Fibroblast of lung (primary cell): ENCODE data around the gene ABCA13. TPM values are rescaled to one million over a fixed set of nuclear protein-coding genes. Genes with fewer than 3 reads are reported as not detected.

Experiments used
- DNase-seq, 2 donors: peaks; one replicate each; pipeline versions ENCODE4 v3.0.0 to v3.0.0-alpha.2; 2010; ENCODE audit warnings: low read depth in 2 of 2
- H2AFZ ChIP-seq: 2 replicates; pipeline ENCODE4 v1.5.1; 2012; ENCODE audit warnings: low read length, control low read depth, inconsistent platforms
- H3K27ac ChIP-seq: 2 replicates; pipeline ENCODE4 v1.5.1; 2011; ENCODE audit warnings: low read length, control low read depth; ENCODE audit not compliant: insufficient read depth
- H3K27me3 ChIP-seq: 2 replicates; pipeline ENCODE4 v1.5.1; 2011; ENCODE audit warnings: mild to moderate bottlenecking, low read length; ENCODE audit not compliant: control insufficient read depth, insufficient read depth
- H3K36me3 ChIP-seq: 2 replicates; pipeline ENCODE4 v1.5.1; 2011; ENCODE audit warnings: low read length; ENCODE audit not compliant: control insufficient read depth, insufficient read depth
- H3K4me1 ChIP-seq: 2 replicates; pipeline ENCODE4 v1.5.1; 2011; ENCODE audit warnings: low read length; ENCODE audit not compliant: control insufficient read depth, insufficient read depth; ENCODE audit errors: extremely low read depth
- H3K4me2 ChIP-seq: 2 replicates; pipeline ENCODE4 v1.5.1; 2011; ENCODE audit warnings: low read length, control low read depth; ENCODE audit not compliant: insufficient read depth; ENCODE audit errors: extremely low read depth
- H3K4me3 ChIP-seq, 4 experiments: fragments of 200-600 bp in 1 of 4; sonication (generic) in 1 of 4; replicated peaks in 1 of 4; 2 replicates each; pipeline ENCODE4 v1.5.1; 2011 to 2016; ENCODE audit warnings: low read length in 4 of 4, low read depth in 3 of 4, mild to moderate bottlenecking in 3 of 4, control low read depth in 2 of 4, inconsistent platforms in 1 of 4, mixed read lengths in 1 of 4; ENCODE audit not compliant: insufficient read depth in 1 of 4; ENCODE audit errors: control extremely low read depth in 1 of 4
- H3K79me2 ChIP-seq: 2 replicates; pipeline ENCODE4 v1.5.1; 2012; ENCODE audit warnings: mild to moderate bottlenecking, low read length, inconsistent platforms; ENCODE audit not compliant: control insufficient read depth, insufficient read depth
- H3K9ac ChIP-seq: 2 replicates; pipeline ENCODE4 v1.5.1; 2011; ENCODE audit warnings: mild to moderate bottlenecking, low read length, control low read depth; ENCODE audit not compliant: insufficient read depth
- H3K9me3 ChIP-seq: 2 replicates; pipeline ENCODE4 v1.5.1; 2012; ENCODE audit warnings: low read depth, low read length; ENCODE audit not compliant: control insufficient read depth, insufficient read depth
- H4K20me1 ChIP-seq: 2 replicates; pipeline ENCODE4 v1.5.1; 2011; ENCODE audit warnings: low read length; ENCODE audit not compliant: control insufficient read depth, insufficient read depth; ENCODE audit errors: extremely low read depth
- CTCF ChIP-seq, 2 donors: IDR thresholded peaks in 1 of 2; conservative IDR thresholded peaks in 1 of 2; 1 replicate in 1 of 2; 2 replicates in 1 of 2; pipeline ENCODE4 v1.5.1; 2011 to 2012; ENCODE audit warnings: low read length in 2 of 2, control low read depth in 1 of 2, inconsistent platforms in 1 of 2, low read depth in 1 of 2, mild to moderate bottlenecking in 1 of 2
- EZH2 ChIP-seq: IDR thresholded peaks from 2 replicates; pipeline ENCODE4 v1.5.1; 2012; ENCODE audit warnings: low read length, control low read depth, mild to moderate bottlenecking; ENCODE audit errors: missing control alignments
- polyA plus RNA-seq, 2 donors: library from polyadenylated mRNA; depleted of rRNA in 1 of 2; stranded (reverse) in 1 of 2; unstranded in 1 of 2; fragments of >200 nt; gene quantifications; 2 replicates each; pipeline ENCODE4 v1.2.1, GENCODE V29; 2011 to 2012; ENCODE audit warnings: missing spikeins in 1 of 2
- total RNA-seq: library from RNA; depleted of rRNA; stranded (reverse); fragments of >200 nt; gene quantifications from 2 replicates; pipeline ENCODE4 v1.2.1, GENCODE V29; 2014

ABCA13 gene
- total and polyA plus RNA-seq, 2 donors (not counting 1 experiment from before 2014, with no cell fraction given): 0.08 to 10.9 TPM

DNA sequence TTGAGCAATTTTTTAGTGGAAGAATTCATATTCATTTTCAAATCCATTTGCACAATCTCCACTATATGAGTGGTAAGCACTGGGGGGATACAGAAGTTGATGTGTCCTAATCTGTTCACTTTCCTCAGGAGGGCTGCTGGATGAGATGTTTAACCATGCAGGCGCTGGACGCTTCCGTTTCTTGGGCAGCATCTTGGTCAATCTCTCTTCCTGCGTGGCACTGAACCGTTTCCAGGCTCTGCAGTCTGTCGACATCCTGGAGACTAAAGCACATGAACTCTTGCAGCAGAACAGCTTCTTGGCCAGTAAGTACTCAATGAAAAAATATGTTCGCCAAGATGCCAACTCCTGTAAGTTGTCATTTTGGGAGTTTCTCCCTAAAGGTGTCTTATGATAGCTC, 179.3 kb downstream of the ABCA13 start:
- Histone ChIP-seq H3K79me2 (no peaks in the 10 kb centered on the region), H3K9ac (no peak overlapping the region), H4K20me1 (no peaks in the 10 kb centered on the region), H3K36me3 (no peaks in the 10 kb centered on the region), H2AFZ (no peak overlapping the region), H3K4me3 (no peak overlapping the region), H3K4me1 (no peaks in the 10 kb centered on the region), H3K27me3 (no peaks in the 10 kb centered on the region), H3K27ac (no peak overlapping the region), H3K9me3 (no peaks in the 10 kb centered on the region), H3K4me2 (no peak overlapping the region)
- no peak for DNase-seq
- TF ChIP-seq EZH2: no peak
- no peak for TF ChIP-seq CTCF (conservative IDR thresholded peaks at IDR 0.05 in 1 of 2, IDR thresholded peaks at IDR 0.05 in 1 of 2; ENCODE audit: low read depth in 1 of 2, low read length in 2 of 2)

GRCh38 chr7:48351900-48352299, 180.6 kb downstream of the ABCA13 start:
- H3K4me2 ChIP-seq: no peak overlapping the region
- no peak for TF ChIP-seq CTCF (conservative IDR thresholded peaks at IDR 0.05 in 1 of 2, IDR thresholded peaks at IDR 0.05 in 1 of 2; ENCODE audit: low read depth in 1 of 2, low read length in 2 of 2)
- TF ChIP-seq EZH2: no peak

DNA sequence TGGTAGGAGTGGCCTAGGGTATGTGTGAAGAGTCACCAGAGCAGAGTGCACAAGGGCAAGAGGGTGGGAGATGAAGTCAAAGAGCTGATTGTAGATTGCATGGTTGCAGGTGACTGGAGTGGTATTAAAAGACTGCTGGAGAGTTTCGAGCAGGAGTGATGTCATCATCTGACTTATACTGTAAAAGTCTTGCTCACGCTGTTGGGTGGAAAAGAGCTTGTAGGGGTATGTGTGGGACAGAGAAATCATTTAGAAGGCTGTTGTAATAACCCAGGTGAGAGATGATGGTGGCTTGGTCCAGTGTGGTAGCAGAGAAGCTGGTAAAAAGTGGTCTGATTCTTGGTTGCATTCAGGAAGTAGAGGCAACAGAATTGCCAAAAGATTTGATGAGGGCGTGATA, 184.1 kb downstream of the ABCA13 start:
- H3K4me2 ChIP-seq: no peak overlapping the region
- H3K9me3 ChIP-seq: no peaks in the 10 kb centered on the region
- H2AFZ ChIP-seq: no peak overlapping the region
- H3K4me1 ChIP-seq: no peaks in the 10 kb centered on the region
- H3K27ac ChIP-seq: no peak overlapping the region
- DNase-seq: no peak
- H3K79me2 ChIP-seq: no peaks in the 10 kb centered on the region
- H4K20me1 ChIP-seq: no peaks in the 10 kb centered on the region
- H3K9ac ChIP-seq: no peak overlapping the region
- no peaks in the 10 kb centered on the region for H3K36me3 ChIP-seq
- TF ChIP-seq EZH2 (no peak), CTCF (conservative IDR thresholded peaks at IDR 0.05 in 1 of 2, IDR thresholded peaks at IDR 0.05 in 1 of 2; ENCODE audit: low read depth in 1 of 2, low read length in 2 of 2) (no peak)
- no peak overlapping the region for H3K4me3 ChIP-seq
- H3K27me3 ChIP-seq: no peaks in the 10 kb centered on the region

More at GRCh38 chr7:48351900-48352299, 180.6 kb downstream of the ABCA13 start:
- Histone ChIP-seq H4K20me1 (no peaks in the 10 kb centered on the region), H3K9me3 (no peaks in the 10 kb centered on the region), H3K27ac (no peak overlapping the region), H3K4me1 (no peaks in the 10 kb centered on the region), H3K79me2 (no peaks in the 10 kb centered on the region), H2AFZ (no peak overlapping the region), H3K36me3 (no peaks in the 10 kb centered on the region), H3K4me3 (no peak overlapping the region), H3K9ac (no peak overlapping the region), H3K27me3 (no peaks in the 10 kb centered on the region)
- no peak for DNase-seq
